SK-N-SH treated with all-trans-retinoic acid at 6 μM for 48 hours (cell line): ENCODE data around the gene CAMSAP2.

Experiments used
- GLIS3 ChIP-seq: fragments of 250-450 bp; sonication (Bioruptor Pico); IDR thresholded peaks from 2 replicates; pipeline ENCODE4 v1.5.0; 2020; ENCODE audit warnings: mild to moderate bottlenecking, moderate library complexity
- ZFP3 ChIP-seq: fragments of 250-450 bp; sonication (Bioruptor Pico); IDR thresholded peaks from 2 replicates; pipeline ENCODE4 v1.5.0; 2020; ENCODE audit warnings: mild to moderate bottlenecking, moderate library complexity
- ZNF8 ChIP-seq: fragments of 450-650 bp; formaldehyde crosslinking; IDR thresholded peaks from 2 replicates; pipeline ENCODE4 v1.5.0; 2020; ENCODE audit warnings: mild to moderate bottlenecking, moderate library complexity
- TF ChIP-seq, protein P1 (sequence below): fragments of 250-450 bp; sonication (Bioruptor Pico); IDR thresholded peaks from 2 replicates; pipeline ENCODE4 v1.8.0; 2020; ENCODE audit warnings: mild to moderate bottlenecking, moderate library complexity, borderline replicate concordance

DNA sequence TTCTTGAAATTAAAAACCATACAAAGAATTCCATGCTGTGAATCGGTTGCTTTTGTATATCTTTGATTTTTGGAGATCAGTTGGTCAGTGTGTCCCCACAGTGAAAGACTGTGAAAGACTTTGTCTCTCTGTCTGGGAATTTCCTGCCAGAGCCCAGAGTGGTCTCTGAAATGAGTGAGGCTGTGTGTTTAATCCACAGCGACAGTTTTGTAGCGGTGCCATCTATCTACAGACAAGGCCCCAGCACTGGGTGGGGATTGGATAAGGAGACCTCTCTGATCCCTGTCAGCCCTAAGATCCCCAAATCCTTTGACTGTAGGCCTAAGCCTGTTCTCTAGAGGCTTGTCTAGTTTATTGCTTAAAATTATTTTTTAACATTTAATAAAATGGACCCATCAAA lies 144.4 kb downstream of the CAMSAP2 start:
- TF ChIP-seq, protein P1, sequence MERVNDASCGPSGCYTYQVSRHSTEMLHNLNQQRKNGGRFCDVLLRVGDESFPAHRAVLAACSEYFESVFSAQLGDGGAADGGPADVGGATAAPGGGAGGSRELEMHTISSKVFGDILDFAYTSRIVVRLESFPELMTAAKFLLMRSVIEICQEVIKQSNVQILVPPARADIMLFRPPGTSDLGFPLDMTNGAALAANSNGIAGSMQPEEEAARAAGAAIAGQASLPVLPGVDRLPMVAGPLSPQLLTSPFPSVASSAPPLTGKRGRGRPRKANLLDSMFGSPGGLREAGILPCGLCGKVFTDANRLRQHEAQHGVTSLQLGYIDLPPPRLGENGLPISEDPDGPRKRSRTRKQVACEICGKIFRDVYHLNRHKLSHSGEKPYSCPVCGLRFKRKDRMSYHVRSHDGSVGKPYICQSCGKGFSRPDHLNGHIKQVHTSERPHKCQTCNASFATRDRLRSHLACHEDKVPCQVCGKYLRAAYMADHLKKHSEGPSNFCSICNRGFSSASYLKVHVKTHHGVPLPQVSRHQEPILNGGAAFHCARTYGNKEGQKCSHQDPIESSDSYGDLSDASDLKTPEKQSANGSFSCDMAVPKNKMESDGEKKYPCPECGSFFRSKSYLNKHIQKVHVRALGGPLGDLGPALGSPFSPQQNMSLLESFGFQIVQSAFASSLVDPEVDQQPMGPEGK (CRISPR knock-in tag): no peak
- no peak for TF ChIP-seq GLIS3 (CRISPR knock-in tag)
- no peak for TF ChIP-seq ZFP3
- TF ChIP-seq ZNF8: no peak
